Stimulated activated CD8-positive, alpha-beta memory T cell treated with anti-CD3 and anti-CD28 coated beads, Interleukin-7, amount 100 ng/mL, for 1 hour (primary cell): ENCODE data around the gene DRICH1.
"Not testable (repeated sequence)": the region's sequence is repeated elsewhere in the genome, so short reads cannot be mapped to it uniquely, and the experiment has no call there.

Experiments used
- DNase-seq, 2 donors: peaks; one replicate each; pipeline ENCODE4 v3.0.0-alpha.2; 2020; ENCODE audit warnings: low read depth in 2 of 2

DRICH1 gene

DNA sequence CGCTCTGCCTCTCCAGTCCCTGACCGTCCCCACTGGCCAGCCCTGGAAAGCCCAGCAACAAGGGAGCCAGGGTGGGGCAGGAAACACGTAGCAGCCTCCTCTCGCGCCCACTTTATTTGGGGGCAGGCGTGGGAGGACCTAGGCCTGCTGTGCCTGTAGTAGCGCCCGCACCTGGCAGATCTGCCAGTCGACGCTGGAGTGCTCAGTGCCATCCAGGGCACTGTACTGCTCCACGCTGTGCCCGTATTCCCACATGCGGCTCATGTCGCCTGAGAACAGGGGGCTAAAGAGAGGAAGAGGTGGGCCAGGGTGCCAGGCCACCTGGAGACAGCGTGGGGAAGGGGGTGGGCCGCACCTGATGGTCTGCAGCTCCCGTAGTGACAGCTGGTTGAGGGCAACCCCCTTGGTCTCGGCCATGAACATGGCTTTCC lies 17.0 kb upstream of the DRICH1 start:
- DNase-seq, result no peak

DNA sequence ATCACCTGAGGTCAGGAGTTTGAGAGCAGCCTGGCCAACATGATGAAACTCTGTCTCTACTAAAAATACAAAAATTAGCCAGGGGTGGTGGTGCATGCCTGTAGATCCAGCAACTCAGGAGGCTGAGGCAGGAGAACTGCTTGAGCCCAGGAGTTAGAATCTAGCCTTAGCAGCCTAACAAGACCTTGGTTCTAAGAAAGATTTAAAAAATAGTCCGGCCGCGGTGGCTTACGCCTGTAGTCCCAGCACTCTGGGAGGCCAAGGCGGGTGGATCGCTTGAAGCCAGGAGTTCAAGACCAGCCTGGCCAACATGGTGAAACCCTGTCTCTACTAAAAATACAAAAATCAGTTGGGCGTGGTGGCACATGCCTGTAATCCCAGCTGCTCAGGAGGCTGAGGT lies 14.4 kb upstream of the DRICH1 start:
- DNase-seq, result not testable (repeated sequence)

DNA sequence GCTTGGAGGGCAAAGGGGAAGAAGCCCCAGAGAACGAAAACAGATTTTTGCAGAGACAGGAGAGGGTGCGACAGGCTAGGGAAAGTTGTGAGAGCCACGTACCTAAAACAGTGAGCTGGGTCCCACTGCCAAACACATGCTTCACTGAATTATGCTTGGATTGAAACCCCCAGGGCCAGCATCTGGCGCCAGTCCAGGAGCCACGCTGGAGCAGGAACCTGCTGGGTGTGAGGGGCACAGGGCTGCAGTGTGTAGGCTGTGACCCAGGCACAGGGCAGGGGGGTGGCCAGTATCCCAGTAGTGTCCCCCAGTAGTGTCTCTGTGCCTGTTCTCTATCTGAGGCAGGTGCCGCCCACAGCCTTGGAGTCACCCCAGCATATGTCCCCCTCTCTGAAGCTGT lies 8.1 kb upstream of the DRICH1 start:
- DNase-seq, result not testable (repeated sequence)

DNA sequence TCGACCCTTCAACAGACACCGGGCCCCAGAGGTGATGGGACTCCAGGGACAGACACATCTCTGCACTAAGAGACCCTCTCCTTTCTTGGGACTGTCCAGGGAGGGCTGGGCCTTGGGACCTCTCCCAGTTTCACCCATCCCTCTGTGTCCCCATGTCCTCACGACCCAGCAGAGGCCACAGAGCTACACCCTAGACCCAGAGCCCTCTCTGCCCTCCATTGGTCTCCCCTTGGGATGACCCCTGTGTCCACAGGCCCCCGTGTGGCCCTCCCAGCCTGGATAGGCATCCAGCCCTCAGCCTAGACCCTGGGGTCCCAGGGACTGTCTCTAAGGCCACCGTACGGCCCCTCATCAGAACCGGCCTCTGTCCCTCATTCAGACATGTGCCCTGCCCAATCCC lies 7.5 kb upstream of the DRICH1 start:
- DNase-seq, result no peak

DNA sequence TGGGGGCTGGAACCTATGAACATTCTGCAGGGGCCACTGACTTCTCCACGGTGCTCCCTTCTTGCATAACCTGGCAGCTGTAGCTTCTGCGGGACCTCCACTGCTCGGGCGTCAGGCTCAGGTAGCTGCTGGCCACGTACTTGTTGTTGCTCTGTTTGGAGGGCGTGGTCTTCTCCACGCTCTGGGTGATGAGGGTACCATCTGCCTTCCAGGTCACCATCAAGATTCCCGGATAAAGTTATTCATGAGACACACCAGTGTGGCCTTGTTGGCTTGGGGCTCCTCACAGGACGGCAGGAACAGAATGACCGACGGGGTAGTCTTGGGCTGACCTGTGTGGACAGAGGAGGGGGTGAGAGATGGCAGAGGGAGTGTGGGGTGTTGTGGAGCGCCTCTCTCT lies 6.5 kb upstream of the DRICH1 start:
- no peak for DNase-seq

DNA sequence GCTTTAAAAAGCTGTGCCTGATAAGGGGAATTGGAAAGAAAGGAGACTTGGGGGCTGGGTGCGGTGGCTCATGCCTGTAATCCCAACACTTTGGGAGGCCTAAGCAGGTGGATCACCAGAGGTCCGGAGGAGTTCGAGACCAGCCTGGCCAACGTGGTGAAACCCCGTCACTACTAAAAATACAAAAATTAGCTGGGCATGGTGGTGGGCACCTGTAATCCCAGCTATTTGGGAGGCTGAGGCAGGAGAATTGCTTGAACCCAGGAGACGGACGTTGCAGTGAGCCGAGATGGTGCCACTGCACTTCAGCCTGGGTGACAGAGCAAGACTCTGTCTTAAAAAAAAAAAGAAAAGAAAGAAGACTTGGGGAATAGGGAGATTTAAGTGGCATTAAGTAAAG lies 3.2 kb upstream of the DRICH1 start:
- not testable (repeated sequence) for DNase-seq

DNA sequence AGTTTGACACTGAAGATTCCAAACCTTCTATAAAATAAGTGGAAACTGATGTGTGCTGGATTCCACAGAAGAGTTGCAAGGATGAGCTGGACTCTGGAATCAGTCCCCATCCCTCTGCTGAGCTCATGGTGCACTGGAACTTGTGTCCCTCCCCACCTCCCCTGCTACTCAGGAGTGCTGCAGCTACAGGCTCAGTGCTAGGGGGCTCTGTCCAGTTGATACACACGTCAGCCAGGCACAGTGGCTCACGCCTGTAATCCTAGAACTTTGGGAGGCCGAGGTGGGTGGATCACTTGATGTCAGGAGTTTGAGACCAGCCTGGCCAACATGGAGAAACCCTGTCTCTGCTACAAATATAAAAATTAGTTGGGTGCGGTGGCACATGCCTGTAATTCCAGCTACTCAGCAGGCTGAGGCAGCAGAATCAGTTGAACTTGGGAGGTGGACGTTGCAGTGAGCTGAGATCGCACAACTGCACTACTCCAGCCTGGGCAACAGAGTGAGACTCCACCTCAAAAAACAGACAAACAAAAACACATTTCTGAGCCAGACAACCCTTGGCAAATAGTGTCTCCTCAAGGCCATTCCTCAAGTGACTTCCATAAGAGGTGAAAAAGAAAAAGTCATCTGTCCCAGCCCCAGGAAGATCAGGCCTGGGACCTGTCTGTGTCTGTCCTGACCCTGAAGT lies 3.9 kb downstream of the DRICH1 start:
- not testable (repeated sequence) for DNase-seq

DNA sequence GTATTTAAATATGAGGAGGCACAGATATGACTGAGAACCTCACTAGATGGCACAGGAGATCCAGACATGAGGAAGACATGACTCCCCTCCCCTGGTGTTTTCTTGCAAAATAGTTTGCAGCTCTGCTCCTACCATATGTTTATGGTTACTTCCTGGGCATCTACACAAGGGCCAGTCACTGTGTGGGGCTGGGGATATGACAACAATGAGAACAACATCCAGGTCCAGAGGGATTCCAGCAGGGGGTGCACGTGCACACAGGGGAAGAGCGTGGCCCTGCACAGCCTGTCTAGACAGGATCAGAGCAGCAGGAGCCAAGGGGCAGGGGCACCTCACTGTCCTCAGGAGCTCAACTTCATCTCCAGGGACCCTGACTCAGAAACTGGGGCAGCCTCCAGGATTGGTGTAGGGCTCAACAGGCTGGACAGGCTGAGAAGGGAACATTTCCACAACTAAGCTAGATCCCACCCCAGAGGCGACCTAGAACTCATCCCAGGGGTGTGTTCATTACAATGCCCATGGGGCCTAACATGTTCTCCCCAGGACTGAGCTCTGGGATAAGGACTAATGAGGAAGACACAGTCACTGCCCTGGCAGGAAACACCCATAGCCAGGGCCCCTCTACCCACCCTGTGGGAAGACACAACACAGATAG lies 4.6 kb downstream of the DRICH1 start:
- peak; percentile 5 to 22 for DNase-seq

DNA sequence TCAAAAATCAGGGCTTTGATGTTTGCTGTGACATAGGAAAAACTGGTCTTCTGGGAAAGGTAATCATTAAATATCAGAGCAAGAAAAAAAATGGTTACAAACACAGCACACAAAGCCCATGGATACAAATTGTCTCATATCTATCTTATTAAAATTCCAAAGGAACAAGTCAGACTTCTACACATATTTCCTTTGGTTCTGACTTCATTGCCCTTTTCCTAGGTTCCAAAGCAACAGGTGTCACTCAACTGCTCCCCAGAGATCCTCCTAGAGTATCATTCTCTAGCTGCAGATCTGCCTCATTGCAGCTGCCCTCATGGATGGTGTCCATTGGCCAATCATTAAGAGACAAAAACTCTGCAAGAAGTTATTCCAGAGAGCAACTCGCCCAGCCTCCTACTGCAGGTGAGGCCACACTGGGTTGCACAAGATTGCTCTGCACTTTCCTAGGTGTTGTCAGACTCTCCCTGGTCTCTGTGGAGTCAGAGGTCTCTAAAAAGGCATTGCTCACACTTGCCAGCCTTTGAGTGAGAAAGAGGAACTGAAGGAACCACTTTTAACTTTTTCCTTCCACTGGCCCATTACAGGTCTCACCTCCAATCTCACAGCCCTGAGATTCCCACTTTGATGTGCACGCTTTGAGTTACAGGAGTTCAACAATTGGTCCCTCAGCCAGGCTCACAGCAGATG lies 5.7 kb downstream of the DRICH1 start:
- no peak for DNase-seq

DNA sequence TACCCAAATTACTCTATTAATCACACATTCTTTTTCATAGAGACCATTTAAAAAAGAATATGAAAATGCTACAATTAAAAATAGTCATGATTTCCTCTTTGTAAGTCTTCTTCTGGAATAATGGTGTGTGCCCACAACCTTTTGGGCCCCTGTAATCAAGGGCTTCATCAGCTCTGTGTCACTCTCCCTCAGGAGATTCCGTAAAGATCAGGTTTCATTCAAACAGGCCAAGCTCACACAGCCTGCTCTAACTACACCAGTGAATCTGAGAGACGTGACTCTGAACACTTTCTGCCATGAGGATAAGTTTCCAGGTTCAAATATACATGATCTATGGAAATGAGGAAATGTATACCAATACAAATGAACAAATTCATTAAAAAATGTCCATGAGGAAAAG lies 9.5 kb downstream of the DRICH1 start:
- DNase-seq, result no peak

DNA sequence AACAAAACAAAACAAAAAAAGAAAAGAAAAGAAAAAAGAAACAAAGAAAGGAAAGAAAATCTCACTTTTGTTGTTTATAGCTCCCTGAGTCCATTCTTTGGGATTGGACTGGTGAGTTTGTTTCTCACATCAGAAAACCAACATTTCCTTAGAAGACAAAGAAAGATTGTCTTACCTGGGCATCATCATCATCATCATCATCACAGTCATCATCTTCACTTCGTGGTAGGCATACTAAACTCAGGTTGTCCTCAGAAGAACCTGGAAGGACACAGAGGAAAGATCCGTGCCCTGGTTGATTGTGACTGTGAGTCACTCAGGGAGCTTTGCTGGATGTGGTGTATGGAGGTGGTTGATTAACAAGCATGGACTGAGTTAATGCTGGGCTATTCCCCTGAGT lies 10.2 kb downstream of the DRICH1 start:
- DNase-seq, result not testable (repeated sequence)

DNA sequence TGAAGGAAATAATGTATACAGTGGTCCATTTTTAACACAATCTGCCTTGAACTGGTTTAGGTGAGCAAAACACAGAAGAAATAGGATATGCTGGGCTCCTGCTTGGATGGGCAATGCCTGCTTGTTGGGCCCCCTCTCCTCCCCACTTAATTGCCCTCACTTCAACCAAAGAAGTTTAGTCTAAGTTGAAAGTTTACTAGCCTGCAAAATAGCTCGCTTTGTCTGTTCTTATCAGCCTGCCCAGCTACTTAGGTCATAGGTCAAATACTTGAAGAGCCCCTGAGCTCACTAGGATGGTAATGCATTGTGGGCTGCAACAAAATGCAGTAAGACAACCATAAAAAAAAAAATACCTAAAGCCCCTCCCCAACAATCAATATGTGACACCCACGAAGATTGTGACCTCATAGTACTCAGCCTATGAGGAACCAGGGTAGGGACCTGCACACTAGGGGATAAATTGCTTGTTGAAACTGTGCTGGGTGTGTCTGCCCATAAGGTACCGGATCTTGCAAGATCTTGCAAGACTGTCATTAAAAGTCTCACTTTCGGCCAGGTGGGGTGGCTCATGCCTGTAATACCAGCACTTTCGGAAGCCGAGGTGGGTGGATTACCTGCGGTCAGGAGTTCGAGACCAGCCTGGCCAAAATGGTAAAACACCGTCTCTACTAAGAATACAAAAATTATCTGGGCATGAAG lies 10.9 kb downstream of the DRICH1 start:
- no peak for DNase-seq

DNA sequence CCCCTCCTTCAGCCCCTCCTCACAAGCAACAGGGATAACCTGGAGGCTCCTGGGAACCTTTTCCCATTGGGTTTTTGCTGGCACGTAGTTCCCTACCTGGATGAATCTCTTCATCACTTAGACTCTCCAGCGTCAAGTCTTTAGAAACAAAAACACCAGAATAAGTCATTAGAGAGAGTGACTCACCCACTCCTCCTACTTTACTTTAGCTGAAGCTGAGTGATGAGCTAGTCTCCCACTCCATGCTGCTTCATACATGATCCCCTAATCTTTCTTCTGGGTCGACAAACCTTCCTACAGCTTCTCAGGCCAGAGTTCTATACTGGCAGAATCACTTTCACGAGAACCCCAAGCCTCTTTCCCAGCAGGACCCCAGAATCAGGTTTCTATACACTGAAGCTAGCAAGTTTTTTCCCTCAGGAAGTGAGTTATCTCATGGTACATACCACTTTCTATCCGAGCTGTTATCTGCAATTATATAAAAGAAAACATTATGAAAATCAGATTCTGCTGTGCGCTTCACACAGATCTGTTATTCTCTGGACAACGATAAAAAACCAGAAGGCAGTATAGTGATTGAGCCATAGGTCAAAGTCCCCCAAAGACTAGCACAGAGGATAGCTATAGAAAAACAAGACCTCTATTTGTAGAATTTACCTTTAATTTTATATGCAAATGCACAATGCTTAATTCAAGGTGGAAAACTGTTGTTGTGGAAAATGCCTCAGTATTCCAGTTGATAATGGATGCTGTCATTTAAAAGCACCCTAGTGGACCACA lies 18.7 kb downstream of the DRICH1 start:
- DNase-seq, result no peak

DNA sequence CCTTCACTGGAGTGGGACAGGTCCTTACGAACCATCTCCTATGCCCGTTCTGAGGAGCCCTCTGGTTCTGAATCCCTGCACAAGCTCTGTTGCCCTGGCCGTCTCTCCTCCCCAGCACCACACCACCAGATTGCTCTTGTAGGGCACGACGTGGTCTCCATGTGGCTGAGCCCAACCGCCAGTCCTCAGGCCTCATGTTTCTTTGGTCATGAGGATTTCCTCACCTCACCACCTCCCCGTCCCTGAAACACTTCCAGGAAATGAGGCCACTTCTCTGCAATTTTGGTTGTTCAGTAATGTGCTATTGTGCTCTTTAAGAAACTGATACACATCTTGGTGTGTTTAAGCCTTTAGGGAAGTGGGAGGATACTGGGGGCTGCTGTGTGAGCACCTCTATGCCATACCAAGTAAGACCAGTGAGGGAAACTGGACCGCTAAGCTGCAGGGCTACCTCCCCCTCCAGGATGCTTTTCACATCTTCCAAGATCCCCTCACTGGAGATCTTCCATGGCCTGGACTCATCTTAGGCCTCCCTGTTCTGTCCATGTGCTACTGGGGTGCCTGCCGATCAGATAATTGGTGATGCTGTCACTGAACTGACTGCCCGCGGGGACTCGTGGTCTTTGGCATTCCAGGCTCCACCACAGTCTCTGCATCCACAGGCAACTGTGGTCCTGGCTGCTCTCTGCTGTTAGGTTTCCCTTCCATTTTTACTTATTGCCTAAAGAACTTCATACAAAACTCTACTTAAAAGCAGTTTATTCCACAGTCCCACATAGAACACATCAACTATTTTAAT lies 21.9 kb downstream of the DRICH1 start:
- no peak for DNase-seq

DNA sequence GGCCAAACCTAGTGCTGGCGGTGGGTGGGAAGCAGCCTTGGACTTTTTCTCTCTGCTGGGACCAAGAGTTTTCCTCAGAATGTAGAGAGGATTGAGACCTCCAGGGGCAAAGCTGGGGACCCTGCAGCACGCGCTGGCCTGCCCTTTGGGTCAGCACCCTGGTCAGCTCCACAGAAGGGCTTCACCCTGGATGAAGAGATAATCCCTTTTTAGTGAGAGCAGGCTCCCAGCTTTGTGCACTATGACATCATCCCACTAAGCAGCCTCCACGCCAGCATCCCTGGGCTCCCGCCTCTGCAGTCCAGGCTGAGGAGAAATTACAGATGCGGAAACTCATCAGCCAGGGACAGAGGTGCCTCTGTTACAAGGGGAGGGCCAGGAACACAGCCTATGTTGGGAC lies 23.5 kb downstream of the DRICH1 start:
- no peak for DNase-seq

DNA sequence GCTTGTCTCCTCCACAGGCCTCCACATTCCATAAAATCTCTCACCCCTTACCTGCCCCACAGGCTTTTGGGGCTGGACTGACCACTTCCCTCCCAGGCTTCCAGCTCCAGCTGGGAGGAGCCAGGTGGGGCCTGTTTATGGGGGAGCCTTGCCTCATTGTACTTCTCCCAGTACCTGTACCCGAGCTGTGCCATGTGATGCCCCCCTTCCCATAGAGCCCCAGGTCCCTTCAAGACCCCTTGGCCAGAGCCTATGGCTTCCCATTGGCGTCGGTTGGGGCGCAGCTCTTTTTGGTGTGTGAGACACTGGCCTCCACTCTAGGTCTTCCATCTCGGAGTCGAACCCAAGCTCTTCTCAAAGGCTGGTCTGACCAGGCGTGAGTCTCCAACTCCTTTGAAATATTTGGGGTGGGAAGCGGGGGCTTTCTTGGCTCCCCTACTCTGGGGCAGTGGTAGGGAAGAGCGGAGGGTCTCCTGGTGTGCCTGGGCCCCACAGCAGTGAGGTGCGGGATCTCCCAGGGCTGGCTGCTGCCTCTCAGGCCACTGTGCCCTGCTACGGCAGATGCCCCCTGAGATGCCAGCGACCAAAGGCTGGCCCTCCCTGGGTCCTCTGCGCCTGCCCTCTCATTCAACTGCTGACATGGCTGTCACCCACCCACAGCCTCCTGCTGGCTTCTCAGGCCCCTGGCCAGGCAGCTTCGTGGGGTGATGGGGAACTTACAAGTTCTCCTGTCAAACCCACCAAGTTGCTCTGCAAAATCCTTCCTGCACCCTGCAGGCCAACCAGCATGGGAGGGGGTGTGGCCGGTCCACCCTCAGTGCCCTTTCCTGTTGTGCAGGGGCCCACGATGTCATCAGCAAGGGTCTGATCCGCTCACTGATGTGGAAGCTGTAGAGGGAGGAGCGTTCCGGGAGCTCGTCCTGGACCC lies 25.7 kb downstream of the DRICH1 start:
- no peak for DNase-seq

DNA sequence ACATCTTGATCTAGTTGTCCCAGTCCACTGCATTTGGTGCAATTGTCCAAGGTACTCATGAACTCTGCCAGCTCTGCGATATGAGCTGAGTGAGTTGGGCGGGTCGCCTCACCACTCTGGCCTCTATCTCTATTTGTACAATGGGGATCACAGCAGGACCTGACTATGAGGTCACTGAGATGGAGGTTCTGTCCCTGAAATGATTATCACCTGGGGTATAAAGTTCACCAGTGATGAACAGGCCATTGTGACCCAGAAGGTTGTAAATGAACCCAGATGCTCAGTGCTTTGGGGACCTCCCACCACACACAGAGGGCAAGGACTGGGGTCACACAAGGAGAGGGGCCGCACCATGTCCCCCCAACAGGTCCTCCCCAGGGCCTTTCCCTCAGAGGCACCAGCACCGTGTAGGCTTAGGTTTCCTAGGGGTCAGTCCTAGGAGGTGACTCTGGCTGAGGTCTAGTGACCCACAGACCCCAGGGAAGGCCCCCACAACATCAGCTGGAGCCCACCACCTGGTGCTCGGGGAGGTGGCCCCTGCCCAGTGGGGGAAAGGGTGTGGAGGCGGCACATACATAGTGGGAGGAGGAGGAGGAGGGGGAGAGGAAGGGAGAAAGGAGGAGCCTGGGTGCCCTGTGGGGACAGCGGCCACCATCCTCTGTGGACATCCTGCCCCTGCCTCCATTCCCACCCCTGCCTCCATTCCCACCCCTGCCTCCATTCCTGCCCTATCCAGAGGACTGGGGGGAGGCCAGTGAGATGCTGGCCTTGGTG lies 27.0 kb downstream of the DRICH1 start:
- DNase-seq, result no peak

DNA sequence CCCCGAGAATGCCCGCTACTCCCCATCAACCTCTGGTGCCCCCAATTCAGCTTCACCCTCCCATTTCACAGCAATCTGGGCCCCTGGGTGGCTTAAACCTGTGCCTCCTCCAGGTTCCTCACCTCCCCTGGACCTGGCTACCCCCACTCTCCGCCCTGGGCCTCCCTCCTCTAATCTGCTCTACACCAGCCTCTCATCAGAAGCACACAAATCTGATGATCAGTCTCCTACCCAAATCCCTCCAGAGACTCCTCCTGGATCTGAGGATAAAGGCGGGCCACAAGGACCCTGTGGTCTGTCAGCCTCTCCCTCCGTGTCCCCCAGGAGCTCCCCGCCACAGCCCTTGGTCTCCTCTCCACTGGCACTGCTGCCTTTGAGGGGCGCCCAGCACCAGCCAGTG lies 28.9 kb downstream of the DRICH1 start:
- DNase-seq, result no peak
